ENCODE results near the gene KLHL22.
"Not testable (repeated sequence)": the region's sequence is repeated elsewhere in the genome, so short reads cannot be mapped to it uniquely, and the experiment has no call there.

KLHL22 gene

GRCh38 chr22:20542055-20542454 is 46.5 kb upstream of the KLHL22 start (continued):
- TF ChIP-seq POU6F1 (CRISPR knock-in tag; IDR thresholded peaks at IDR 0.05; ENCODE audit: borderline replicate concordance, low read depth) (no peak), SNAI2 (CRISPR knock-in tag; IDR thresholded peaks at IDR 0.05) (no peak), PPARA (CRISPR knock-in tag; IDR thresholded peaks at IDR 0.05; ENCODE audit: borderline replicate concordance) (no peak), ESRRG (CRISPR knock-in tag; IDR thresholded peaks at IDR 0.05) (no peak), ZNF8 (CRISPR knock-in tag; IDR thresholded peaks at IDR 0.05) (no peak)

- ATAC-seq = not testable (repeated sequence)
These were observed 43.3 kb upstream of the KLHL22 start for GRCh38 chr22:20538875-20539274.

- ATAC-seq = no peak
These were observed 42.4 kb upstream of the KLHL22 start for GRCh38 chr22:20537983-20538382.

DNA sequence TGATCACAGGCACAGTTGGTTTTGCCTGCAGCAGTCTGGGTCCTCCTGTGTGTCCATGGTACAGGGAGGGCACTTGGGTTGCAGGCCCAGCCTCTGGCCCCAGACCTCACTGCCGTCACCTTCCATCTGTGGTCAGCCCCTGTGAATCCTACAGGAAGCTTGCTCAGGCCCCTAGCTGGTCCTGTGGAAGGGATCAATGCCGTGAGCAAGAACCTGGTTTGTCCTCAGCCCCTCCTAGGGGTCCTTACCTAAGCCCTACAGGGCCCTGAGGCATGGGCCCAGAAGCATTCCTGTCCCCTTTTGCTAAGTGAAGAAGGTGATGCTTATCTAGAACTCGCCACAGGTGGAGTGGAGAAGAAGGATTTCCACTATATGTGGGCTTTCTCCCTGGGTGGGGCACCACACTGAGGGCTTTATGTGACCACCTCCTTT is 41.7 kb upstream of the KLHL22 start:
- no peak for ATAC-seq
- TF ChIP-seq ZFP30 (CRISPR knock-in tag; IDR thresholded peaks at IDR 0.05) = no peak
- no peak for TF ChIP-seq TCF4 (CRISPR knock-in tag; IDR thresholded peaks at IDR 0.05; ENCODE audit: borderline replicate concordance)
- no peak for TF ChIP-seq TSHZ2 (CRISPR knock-in tag; IDR thresholded peaks at IDR 0.05)
- no peak for TF ChIP-seq BACH2 (CRISPR knock-in tag; IDR thresholded peaks at IDR 0.05; ENCODE audit: borderline replicate concordance)
- TF ChIP-seq PPARA (CRISPR knock-in tag; IDR thresholded peaks at IDR 0.05; ENCODE audit: borderline replicate concordance) = no peak
- no peak for TF ChIP-seq SNAI2 (CRISPR knock-in tag; IDR thresholded peaks at IDR 0.05)
- no peak for TF ChIP-seq GLIS3 (CRISPR knock-in tag; IDR thresholded peaks at IDR 0.05)
- TF ChIP-seq, protein P1, sequence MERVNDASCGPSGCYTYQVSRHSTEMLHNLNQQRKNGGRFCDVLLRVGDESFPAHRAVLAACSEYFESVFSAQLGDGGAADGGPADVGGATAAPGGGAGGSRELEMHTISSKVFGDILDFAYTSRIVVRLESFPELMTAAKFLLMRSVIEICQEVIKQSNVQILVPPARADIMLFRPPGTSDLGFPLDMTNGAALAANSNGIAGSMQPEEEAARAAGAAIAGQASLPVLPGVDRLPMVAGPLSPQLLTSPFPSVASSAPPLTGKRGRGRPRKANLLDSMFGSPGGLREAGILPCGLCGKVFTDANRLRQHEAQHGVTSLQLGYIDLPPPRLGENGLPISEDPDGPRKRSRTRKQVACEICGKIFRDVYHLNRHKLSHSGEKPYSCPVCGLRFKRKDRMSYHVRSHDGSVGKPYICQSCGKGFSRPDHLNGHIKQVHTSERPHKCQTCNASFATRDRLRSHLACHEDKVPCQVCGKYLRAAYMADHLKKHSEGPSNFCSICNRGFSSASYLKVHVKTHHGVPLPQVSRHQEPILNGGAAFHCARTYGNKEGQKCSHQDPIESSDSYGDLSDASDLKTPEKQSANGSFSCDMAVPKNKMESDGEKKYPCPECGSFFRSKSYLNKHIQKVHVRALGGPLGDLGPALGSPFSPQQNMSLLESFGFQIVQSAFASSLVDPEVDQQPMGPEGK (CRISPR knock-in tag; IDR thresholded peaks at IDR 0.05; ENCODE audit: borderline replicate concordance) = no peak
- no peak for TF ChIP-seq ZC3H10 (CRISPR knock-in tag; IDR thresholded peaks at IDR 0.05)
- no peak for TF ChIP-seq ARNTL (CRISPR knock-in tag; IDR thresholded peaks at IDR 0.05; ENCODE audit: borderline replicate concordance, low read depth)
- TF ChIP-seq ISL1 (CRISPR knock-in tag; IDR thresholded peaks at IDR 0.05) = no peak
- TF ChIP-seq CREB5 (CRISPR knock-in tag; IDR thresholded peaks at IDR 0.05; ENCODE audit: low read depth) = no peak

More at GRCh38 chr22:20537983-20538382, 42.4 kb upstream of the KLHL22 start:
- TF ChIP-seq SNAI2 (CRISPR knock-in tag; IDR thresholded peaks at IDR 0.05) (no peak), ZNF70 (CRISPR knock-in tag; IDR thresholded peaks at IDR 0.05) (no peak), ZNF565 (CRISPR knock-in tag; conservative IDR thresholded peaks at IDR 0.05; ENCODE audit: low read depth) (no peak), ESRRG (CRISPR knock-in tag; IDR thresholded peaks at IDR 0.05) (no peak), ZNF8 (CRISPR knock-in tag; IDR thresholded peaks at IDR 0.05) (no peak), ARNTL (CRISPR knock-in tag; IDR thresholded peaks at IDR 0.05; ENCODE audit: borderline replicate concordance, low read depth) (no peak), ISL1 (CRISPR knock-in tag; IDR thresholded peaks at IDR 0.05) (no peak), CSDC2 (CRISPR knock-in tag; IDR thresholded peaks at IDR 0.05) (no peak), OSR1 (CRISPR knock-in tag; IDR thresholded peaks at IDR 0.05) (no peak), ZC3H10 (CRISPR knock-in tag; IDR thresholded peaks at IDR 0.05) (no peak), BACH2 (CRISPR knock-in tag; IDR thresholded peaks at IDR 0.05; ENCODE audit: borderline replicate concordance) (no peak), PPARA (CRISPR knock-in tag; IDR thresholded peaks at IDR 0.05; ENCODE audit: borderline replicate concordance) (no peak), POU6F1 (CRISPR knock-in tag; IDR thresholded peaks at IDR 0.05; ENCODE audit: borderline replicate concordance, low read depth) (no peak)
- TF ChIP-seq, protein P2, sequence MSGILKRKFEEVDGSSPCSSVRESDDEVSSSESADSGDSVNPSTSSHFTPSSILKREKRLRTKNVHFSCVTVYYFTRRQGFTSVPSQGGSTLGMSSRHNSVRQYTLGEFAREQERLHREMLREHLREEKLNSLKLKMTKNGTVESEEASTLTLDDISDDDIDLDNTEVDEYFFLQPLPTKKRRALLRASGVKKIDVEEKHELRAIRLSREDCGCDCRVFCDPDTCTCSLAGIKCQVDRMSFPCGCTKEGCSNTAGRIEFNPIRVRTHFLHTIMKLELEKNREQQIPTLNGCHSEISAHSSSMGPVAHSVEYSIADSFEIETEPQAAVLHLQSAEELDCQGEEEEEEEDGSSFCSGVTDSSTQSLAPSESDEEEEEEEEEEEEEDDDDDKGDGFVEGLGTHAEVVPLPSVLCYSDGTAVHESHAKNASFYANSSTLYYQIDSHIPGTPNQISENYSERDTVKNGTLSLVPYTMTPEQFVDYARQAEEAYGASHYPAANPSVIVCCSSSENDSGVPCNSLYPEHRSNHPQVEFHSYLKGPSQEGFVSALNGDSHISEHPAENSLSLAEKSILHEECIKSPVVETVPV (CRISPR knock-in tag; IDR thresholded peaks at IDR 0.05) = no peak
- TF ChIP-seq, protein P1 (CRISPR knock-in tag; IDR thresholded peaks at IDR 0.05; ENCODE audit: borderline replicate concordance) = no peak
